T-helper 17 cell (primary cell): Measurements from ENCODE around the gene TBC1D7. TPM values are rescaled to one million over a fixed set of nuclear protein-coding genes. Genes with fewer than 3 reads are reported as not detected.

Experiments
- ATAC-seq: fragments of 150-1000 bp; cut with Tn5 transposase; 2 replicates; pipeline ENCODE4 v1.10.0; 2021; ENCODE audit warnings: mild to moderate bottlenecking, moderate library complexity
- DNase-seq, 3 donors: peaks; one replicate each; pipeline versions ENCODE4 v3.0.0 to v3.0.0-alpha.2; 2020 to 2021
- H3K9me3 ChIP-seq: one replicate; pipeline ENCODE4 v1.7.0; 2013; ENCODE audit warnings: low read length, mild to moderate bottlenecking; ENCODE audit not compliant: control insufficient read depth, poor library complexity, severe bottlenecking
- H3K27ac Mint-ChIP-seq: one replicate; pipeline ENCODE4 v1.8.0; 2022; ENCODE audit warnings: mild to moderate bottlenecking, moderate library complexity, mixed read lengths
- H3K27me3 Mint-ChIP-seq: one replicate; pipeline ENCODE4 v1.8.0; 2022; ENCODE audit warnings: mixed read lengths
- H3K36me3 Mint-ChIP-seq: one replicate; pipeline ENCODE4 v1.8.0; 2022; ENCODE audit warnings: low read depth, mixed read lengths
- H3K4me1 Mint-ChIP-seq: one replicate; pipeline ENCODE4 v1.8.0; 2022; ENCODE audit warnings: mild to moderate bottlenecking, mixed read lengths
- H3K4me3 Mint-ChIP-seq: one replicate; pipeline ENCODE4 v1.8.0; 2022; ENCODE audit warnings: mild to moderate bottlenecking, moderate library complexity, mixed read lengths
- total RNA-seq, 4 donors: library from RNA in 2 of 4; stranded (reverse) in 2 of 4; gene quantifications; one replicate each; pipeline ENCODE4 v1.2.3 and lab custom pipeline; 2022 to 2026

TBC1D7 gene
- total RNA-seq, 2 donors from 2014 or later = 9.1 to 12.4 TPM

- Mint-ChIP-seq H3K27me3 (no peaks in the 10 kb centered on the region), H3K27ac (no peak overlapping the region), H3K4me3 (no peak overlapping the region), H3K36me3 (peaks cover 3% of the 10 kb centered on the region), H3K4me1 (no peaks in the 10 kb centered on the region)
- no peaks in the 10 kb centered on the region for H3K9me3 ChIP-seq
- DNase-seq = no peak
- no peak for ATAC-seq
These were observed 39.4 kb downstream of the TBC1D7 start for GRCh38 chr6:13288969-13289391.

GRCh38 chr6:13288481-13288880 lies 39.9 kb downstream of the TBC1D7 start:
- no peaks in the 10 kb centered on the region for H3K36me3 Mint-ChIP-seq
- H3K9me3 ChIP-seq = no peaks in the 10 kb centered on the region
- H3K4me3 Mint-ChIP-seq = no peak overlapping the region
- H3K27me3 Mint-ChIP-seq = no peaks in the 10 kb centered on the region
- no peak overlapping the region for H3K27ac Mint-ChIP-seq
- no peaks in the 10 kb centered on the region for H3K4me1 Mint-ChIP-seq
- ATAC-seq (no peak), DNase-seq (no peak)

- no peak overlapping the region for H3K27ac Mint-ChIP-seq
- H3K4me1 Mint-ChIP-seq = peaks cover 2% of the 10 kb centered on the region
- no peak overlapping the region for H3K4me3 Mint-ChIP-seq
- no peaks in the 10 kb centered on the region for H3K27me3 Mint-ChIP-seq
- no peaks in the 10 kb centered on the region for H3K36me3 Mint-ChIP-seq
- ATAC-seq (no peak), DNase-seq (no peak)
- H3K9me3 ChIP-seq = no peaks in the 10 kb centered on the region
These were observed 41.2 kb downstream of the TBC1D7 start for GRCh38 chr6:13287104-13287503.

- H3K36me3 Mint-ChIP-seq = no peaks in the 10 kb centered on the region
- no peak for DNase-seq
- no peaks in the 10 kb centered on the region for H3K9me3 ChIP-seq
- peaks cover 2% of the 10 kb centered on the region for H3K4me1 Mint-ChIP-seq
- H3K27me3 Mint-ChIP-seq = no peaks in the 10 kb centered on the region
- ATAC-seq = no peak
- H3K4me3 Mint-ChIP-seq = no peak overlapping the region
- peak overlapping the region; percentile 54 for H3K27ac Mint-ChIP-seq
These were observed 42.2 kb downstream of the TBC1D7 start for GRCh38 chr6:13286181-13286580.

GRCh38 chr6:13285705-13286104 lies 42.6 kb downstream of the TBC1D7 start:
- Mint-ChIP-seq H3K4me1 (peaks cover 2% of the 10 kb centered on the region), H3K27me3 (no peaks in the 10 kb centered on the region), H3K36me3 (no peaks in the 10 kb centered on the region), H3K4me3 (no peak overlapping the region), H3K27ac (peak overlapping the region; percentile 54)
- DNase-seq (no peak), ATAC-seq (peak; percentile 36)
- no peaks in the 10 kb centered on the region for H3K9me3 ChIP-seq

GRCh38 chr6:13284646-13285045 lies 43.7 kb downstream of the TBC1D7 start:
- no peaks in the 10 kb centered on the region for H3K9me3 ChIP-seq
- DNase-seq = no peak
- no peaks in the 10 kb centered on the region for H3K27me3 Mint-ChIP-seq
- no peak for ATAC-seq
- H3K4me3 Mint-ChIP-seq = no peak overlapping the region
- H3K27ac Mint-ChIP-seq = no peak overlapping the region
- H3K36me3 Mint-ChIP-seq = no peaks in the 10 kb centered on the region
- H3K4me1 Mint-ChIP-seq = peaks cover 4% of the 10 kb centered on the region

GRCh38 chr6:13283331-13283730 lies 45.0 kb downstream of the TBC1D7 start:
- peaks cover 4% of the 10 kb centered on the region for H3K4me1 Mint-ChIP-seq
- ATAC-seq = no peak
- H3K36me3 Mint-ChIP-seq = no peaks in the 10 kb centered on the region
- H3K9me3 ChIP-seq = no peaks in the 10 kb centered on the region
- H3K27me3 Mint-ChIP-seq = no peaks in the 10 kb centered on the region
- no peak overlapping the region for H3K27ac Mint-ChIP-seq
- H3K4me3 Mint-ChIP-seq = no peak overlapping the region
- DNase-seq = no peak

GRCh38 chr6:13282393-13283069 lies 45.8 kb downstream of the TBC1D7 start:
- H3K9me3 ChIP-seq = no peaks in the 10 kb centered on the region
- Mint-ChIP-seq H3K27ac (no peak overlapping the region), H3K4me3 (no peak overlapping the region), H3K36me3 (no peaks in the 10 kb centered on the region), H3K27me3 (no peaks in the 10 kb centered on the region), H3K4me1 (peaks cover 4% of the 10 kb centered on the region)
- ATAC-seq (no peak), DNase-seq (no peak)

- ATAC-seq (no peak), DNase-seq (no peak)
- Mint-ChIP-seq H3K4me3 (no peak overlapping the region), H3K4me1 (peaks cover 4% of the 10 kb centered on the region), H3K27ac (no peak overlapping the region), H3K27me3 (no peaks in the 10 kb centered on the region), H3K36me3 (no peaks in the 10 kb centered on the region)
- H3K9me3 ChIP-seq = no peaks in the 10 kb centered on the region
These were observed 46.7 kb downstream of the TBC1D7 start for GRCh38 chr6:13281686-13282085.

GRCh38 chr6:13280254-13280653 lies 48.1 kb downstream of the TBC1D7 start:
- ATAC-seq = peak; percentile 59
- H3K27ac Mint-ChIP-seq = no peak overlapping the region
- H3K9me3 ChIP-seq = no peaks in the 10 kb centered on the region
- peaks cover 4% of the 10 kb centered on the region for H3K4me1 Mint-ChIP-seq
- no peak for DNase-seq
- no peak overlapping the region for H3K4me3 Mint-ChIP-seq
- H3K36me3 Mint-ChIP-seq = no peaks in the 10 kb centered on the region
- H3K27me3 Mint-ChIP-seq = no peaks in the 10 kb centered on the region

GRCh38 chr6:13278991-13279390 lies 49.3 kb downstream of the TBC1D7 start:
- no peaks in the 10 kb centered on the region for H3K36me3 Mint-ChIP-seq

GRCh38 chr6:13278164-13278563 lies 50.2 kb downstream of the TBC1D7 start:
- no peaks in the 10 kb centered on the region for H3K9me3 ChIP-seq
- no peak for DNase-seq
- no peaks in the 10 kb centered on the region for H3K27me3 Mint-ChIP-seq
- no peaks in the 10 kb centered on the region for H3K36me3 Mint-ChIP-seq
- H3K4me3 Mint-ChIP-seq = no peak overlapping the region
- peak overlapping the region; percentile 14 for H3K27ac Mint-ChIP-seq
- ATAC-seq = no peak
- H3K4me1 Mint-ChIP-seq = peaks cover 13% of the 10 kb centered on the region

More at GRCh38 chr6:13278991-13279390, 49.3 kb downstream of the TBC1D7 start:
- Mint-ChIP-seq H3K4me3 (no peak overlapping the region), H3K27ac (no peak overlapping the region), H3K4me1 (peaks cover 5% of the 10 kb centered on the region), H3K27me3 (no peaks in the 10 kb centered on the region)
- DNase-seq (no peak), ATAC-seq (no peak)
- no peaks in the 10 kb centered on the region for H3K9me3 ChIP-seq

GRCh38 chr6:13277231-13277630 lies 51.1 kb downstream of the TBC1D7 start:
- DNase-seq (no peak), ATAC-seq (no peak)
- no peaks in the 10 kb centered on the region for H3K9me3 ChIP-seq
- H3K4me1 Mint-ChIP-seq = peaks cover 12% of the 10 kb centered on the region
- peaks cover under 1% of the 10 kb centered on the region for H3K36me3 Mint-ChIP-seq
- H3K27ac Mint-ChIP-seq = peak overlapping the region; percentile 47
- H3K27me3 Mint-ChIP-seq = peaks cover 1% of the 10 kb centered on the region
- H3K4me3 Mint-ChIP-seq = no peak overlapping the region

- Mint-ChIP-seq H3K4me3 (no peak overlapping the region), H3K27ac (peak overlapping the region; percentile 95), H3K36me3 (peaks cover 3% of the 10 kb centered on the region), H3K27me3 (peaks cover 6% of the 10 kb centered on the region), H3K4me1 (peaks cover 12% of the 10 kb centered on the region)
- no peaks in the 10 kb centered on the region for H3K9me3 ChIP-seq
- no peak for ATAC-seq
- DNase-seq = no peak
These were observed 52.8 kb downstream of the TBC1D7 start for GRCh38 chr6:13275435-13275989.
